ENCODE data around the gene CPLX3.

DNA sequence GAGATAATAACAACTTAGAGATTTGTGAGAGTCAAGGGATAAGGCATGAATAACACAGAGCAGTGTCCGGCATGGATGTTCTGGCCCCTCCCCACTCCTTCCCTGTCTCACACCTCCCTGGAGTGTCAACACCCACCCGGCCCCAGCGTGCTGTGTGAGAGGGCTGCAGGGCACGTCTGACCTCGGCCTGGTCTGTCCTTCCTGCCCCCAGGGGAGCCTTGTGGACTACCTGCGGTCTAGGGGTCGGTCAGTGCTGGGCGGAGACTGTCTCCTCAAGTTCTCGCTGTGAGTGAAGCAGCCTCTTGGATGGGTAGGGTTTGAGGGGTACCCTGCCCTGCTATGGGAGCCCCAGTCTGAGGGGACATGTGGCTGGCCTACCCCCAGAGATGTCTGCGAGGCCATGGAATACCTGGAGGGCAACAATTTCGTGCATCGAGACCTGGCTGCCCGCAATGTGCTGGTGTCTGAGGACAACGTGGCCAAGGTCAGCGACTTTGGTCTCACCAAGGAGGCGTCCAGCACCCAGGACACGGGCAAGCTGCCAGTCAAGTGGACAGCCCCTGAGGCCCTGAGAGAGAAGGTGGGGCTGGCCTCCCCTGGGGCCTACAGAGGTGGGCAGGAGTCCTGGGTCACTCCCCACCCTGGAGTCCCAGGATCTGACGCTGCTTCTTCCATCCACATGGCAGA lies 25.0 kb upstream of the CPLX3 start:
- TF ChIP-seq POLR2A (IDR thresholded peaks at IDR 0.05) (no peak), POLR2AphosphoS5 (IDR thresholded peaks at IDR 0.05) (no peak), CTCF (IDR thresholded peaks at IDR 0.05) (no peak), EP300 (IDR thresholded peaks at IDR 0.05) (no peak)

Data from upper lobe of left lung (tissue), 4 donors.